ENCODE data around the gene REN. TPM values are rescaled to one million over a fixed set of nuclear protein-coding genes. Genes with fewer than 3 reads are reported as not detected.

The REN gene
- total RNA-seq, 3 donors from 2014 or later, result not detected

DNA sequence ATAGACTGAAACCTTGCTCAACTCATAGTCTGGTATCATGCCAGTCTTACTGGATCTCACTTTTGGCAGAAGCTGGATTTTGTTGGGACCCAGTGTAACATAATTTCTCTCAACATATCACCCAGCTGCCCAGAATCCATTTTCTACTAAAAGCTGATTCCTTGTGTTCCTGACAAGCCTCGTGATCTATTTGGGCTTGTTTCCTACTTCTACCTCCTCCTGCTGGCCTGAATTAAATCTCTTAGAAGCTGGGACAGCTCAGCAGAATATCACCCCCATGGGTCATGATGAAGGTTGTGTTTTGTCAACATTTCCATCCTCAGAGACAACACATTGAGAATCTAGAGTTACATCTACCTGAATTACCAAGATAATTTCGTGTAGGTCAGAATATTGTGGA, 40.0 kb upstream of the REN start:
- Histone ChIP-seq H3K4me1 (no peaks in the 10 kb centered on the region), H3K27ac (peak overlapping the region in 1 of 2 donors; percentile 26), H3K4me3 (no peak overlapping the region), H3K36me3 (no peaks in the 10 kb centered on the region), H3K9me3 (no peaks in the 10 kb centered on the region), H3K27me3 (no peaks in the 10 kb centered on the region)
- intact Hi-C loops (cut with DNase I; ENCODE audit: low total_unique reads), result no loop called here
- DNase-seq (ENCODE audit: low spot score in 2 of 2), result no peak
- TF ChIP-seq, protein P1, sequence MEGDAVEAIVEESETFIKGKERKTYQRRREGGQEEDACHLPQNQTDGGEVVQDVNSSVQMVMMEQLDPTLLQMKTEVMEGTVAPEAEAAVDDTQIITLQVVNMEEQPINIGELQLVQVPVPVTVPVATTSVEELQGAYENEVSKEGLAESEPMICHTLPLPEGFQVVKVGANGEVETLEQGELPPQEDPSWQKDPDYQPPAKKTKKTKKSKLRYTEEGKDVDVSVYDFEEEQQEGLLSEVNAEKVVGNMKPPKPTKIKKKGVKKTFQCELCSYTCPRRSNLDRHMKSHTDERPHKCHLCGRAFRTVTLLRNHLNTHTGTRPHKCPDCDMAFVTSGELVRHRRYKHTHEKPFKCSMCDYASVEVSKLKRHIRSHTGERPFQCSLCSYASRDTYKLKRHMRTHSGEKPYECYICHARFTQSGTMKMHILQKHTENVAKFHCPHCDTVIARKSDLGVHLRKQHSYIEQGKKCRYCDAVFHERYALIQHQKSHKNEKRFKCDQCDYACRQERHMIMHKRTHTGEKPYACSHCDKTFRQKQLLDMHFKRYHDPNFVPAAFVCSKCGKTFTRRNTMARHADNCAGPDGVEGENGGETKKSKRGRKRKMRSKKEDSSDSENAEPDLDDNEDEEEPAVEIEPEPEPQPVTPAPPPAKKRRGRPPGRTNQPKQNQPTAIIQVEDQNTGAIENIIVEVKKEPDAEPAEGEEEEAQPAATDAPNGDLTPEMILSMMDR (IDR thresholded peaks at IDR 0.05), result peak in 1 of 3 donors; percentile 40
- TF ChIP-seq POLR2AphosphoS5 (IDR thresholded peaks at IDR 0.05) (no peak), POLR2A (IDR thresholded peaks at IDR 0.05) (no peak)

DNA sequence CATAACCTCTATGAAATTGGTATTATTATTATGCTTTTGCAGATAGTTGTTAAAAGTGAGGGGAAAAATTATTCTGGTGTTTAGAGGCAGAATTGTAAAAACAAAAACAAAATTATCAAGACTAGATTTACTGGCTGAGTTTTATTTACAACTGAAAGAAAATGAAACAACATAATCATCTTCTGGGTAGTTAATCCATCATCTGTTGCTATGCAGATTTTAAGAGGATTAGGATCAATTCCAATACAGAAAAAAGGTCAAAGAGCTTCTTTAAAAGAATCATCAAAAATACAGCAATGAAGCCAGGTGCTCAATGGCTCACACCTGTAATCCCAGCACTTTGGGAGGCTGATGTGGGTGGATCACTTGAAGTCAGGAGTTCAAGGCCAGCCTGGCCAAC, 39.3 kb upstream of the REN start:
- intact Hi-C loops (cut with DNase I; ENCODE audit: low total_unique reads), result no loop called here
- Histone ChIP-seq H3K27me3 (no peaks in the 10 kb centered on the region), H3K36me3 (no peaks in the 10 kb centered on the region), H3K9me3 (no peaks in the 10 kb centered on the region), H3K4me3 (no peak overlapping the region), H3K4me1 (no peaks in the 10 kb centered on the region), H3K27ac (peak overlapping the region in 1 of 2 donors; percentile 26)
- DNase-seq (ENCODE audit: low spot score in 2 of 2), result no peak
- TF ChIP-seq POLR2A (IDR thresholded peaks at IDR 0.05), result no peak
- no peak for TF ChIP-seq POLR2AphosphoS5 (IDR thresholded peaks at IDR 0.05)
- TF ChIP-seq, protein P1 (IDR thresholded peaks at IDR 0.05), result no peak

DNA sequence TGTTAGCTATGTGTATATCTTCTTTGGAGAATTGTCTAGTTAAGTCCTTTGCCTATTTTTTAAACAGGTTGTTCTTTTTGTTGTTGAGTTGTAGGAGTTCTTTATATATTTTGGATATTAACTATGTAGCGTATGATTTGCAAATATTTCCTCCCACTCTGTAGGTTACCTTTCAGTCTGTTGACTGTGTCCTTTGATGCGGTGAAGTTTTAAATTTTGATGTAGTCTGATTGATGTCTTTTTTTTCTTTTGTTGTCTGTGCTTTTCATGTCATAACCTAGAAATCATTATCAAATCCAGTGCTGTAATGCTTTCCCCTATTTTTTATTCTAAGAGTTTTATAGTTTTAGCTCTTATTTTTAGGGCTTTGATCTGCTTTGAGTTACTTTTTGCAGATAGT, 38.8 kb upstream of the REN start:
- DNase-seq (ENCODE audit: low spot score in 2 of 2), result no peak
- Histone ChIP-seq H3K27ac (no peak overlapping the region), H3K36me3 (no peaks in the 10 kb centered on the region), H3K9me3 (no peaks in the 10 kb centered on the region), H3K4me3 (no peak overlapping the region), H3K27me3 (no peaks in the 10 kb centered on the region), H3K4me1 (no peaks in the 10 kb centered on the region)
- intact Hi-C loops (cut with DNase I; ENCODE audit: low total_unique reads), result no loop called here
- TF ChIP-seq, protein P1 (IDR thresholded peaks at IDR 0.05), result no peak
- TF ChIP-seq POLR2A (IDR thresholded peaks at IDR 0.05), result no peak
- TF ChIP-seq POLR2AphosphoS5 (IDR thresholded peaks at IDR 0.05), result no peak

DNA sequence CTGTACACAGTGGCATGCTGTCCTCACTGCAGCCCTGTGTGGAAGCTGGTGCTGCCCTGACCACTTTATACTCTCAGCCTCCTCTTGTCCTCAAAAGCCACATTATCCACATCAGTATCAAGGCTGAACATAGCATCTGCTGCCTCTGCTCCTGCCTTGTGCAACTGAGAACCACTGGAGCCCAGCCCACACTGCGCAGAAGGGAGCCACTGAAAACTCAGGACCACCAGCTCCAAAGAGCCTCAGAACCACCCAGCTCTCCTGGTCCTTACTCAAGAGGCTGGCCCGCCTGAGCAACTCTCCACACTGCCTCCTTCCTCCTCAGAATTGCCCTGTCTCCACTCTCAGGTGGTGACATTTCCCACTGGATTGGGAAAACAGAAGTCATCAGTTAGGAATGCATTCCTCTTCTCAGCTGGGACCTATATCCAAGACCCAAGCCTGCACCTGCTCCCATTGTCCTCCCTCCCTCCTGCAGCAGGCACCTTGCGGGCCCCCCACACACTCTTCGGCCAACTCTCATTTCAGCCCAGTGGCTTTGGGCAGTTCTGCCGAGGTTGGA, 37.1 kb upstream of the REN start:
- H3K27ac ChIP-seq, result no peak overlapping the region

DNA sequence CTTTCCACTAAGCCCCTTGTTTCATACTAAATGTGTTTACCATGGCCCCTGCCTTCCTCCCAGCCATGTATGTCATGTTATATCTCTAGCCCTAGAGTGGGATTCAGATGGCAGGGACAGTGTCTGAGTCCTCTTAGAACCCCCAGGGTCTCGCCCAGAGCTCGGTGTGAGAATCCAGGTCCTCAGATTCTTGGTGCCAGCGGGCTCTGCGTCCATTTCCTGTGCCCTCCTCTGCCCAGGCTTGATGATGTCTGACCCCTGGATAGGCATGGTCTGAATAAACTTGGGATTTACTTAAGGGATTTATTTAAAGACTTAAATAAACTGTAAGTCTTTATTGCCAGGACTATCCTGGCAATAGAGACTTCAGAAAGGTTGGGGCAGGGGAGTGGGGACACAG, 36.3 kb upstream of the REN start:
- Histone ChIP-seq H3K27me3 (no peaks in the 10 kb centered on the region), H3K4me3 (no peak overlapping the region), H3K27ac (no peak overlapping the region), H3K4me1 (no peaks in the 10 kb centered on the region), H3K9me3 (no peaks in the 10 kb centered on the region), H3K36me3 (no peaks in the 10 kb centered on the region)
- no peak for DNase-seq (ENCODE audit: low spot score in 2 of 2)
- intact Hi-C loops (cut with DNase I; ENCODE audit: low total_unique reads), result no loop called here
- no peak for TF ChIP-seq POLR2AphosphoS5 (IDR thresholded peaks at IDR 0.05)

More for the DNA sequence above, 37.1 kb upstream of the REN start:
- H3K4me3 ChIP-seq, result no peak overlapping the region
- DNase-seq (ENCODE audit: low spot score in 2 of 2), result no peak
- intact Hi-C loops (cut with DNase I; ENCODE audit: low total_unique reads), result no loop called here
- no peak for TF ChIP-seq POLR2A (IDR thresholded peaks at IDR 0.05)
- TF ChIP-seq, protein P1 (IDR thresholded peaks at IDR 0.05), result no peak
- TF ChIP-seq POLR2AphosphoS5 (IDR thresholded peaks at IDR 0.05), result no peak
- H3K27me3 ChIP-seq, result no peaks in the 10 kb centered on the region
- no peaks in the 10 kb centered on the region for H3K4me1 ChIP-seq
- no peaks in the 10 kb centered on the region for H3K9me3 ChIP-seq
- no peaks in the 10 kb centered on the region for H3K36me3 ChIP-seq

All from breast epithelium (tissue), 4 donors.